LNCAP (cell line): ENCODE results near the gene REXO1.

Experiments
- CTCF ChIP-seq: fragments of 450-650 bp; IDR thresholded peaks from 2 replicates; pipeline ENCODE4 v1.5.1; 2017; ENCODE audit warnings: mild to moderate bottlenecking

REXO1 gene

GRCh38 chr19:1868971-1869370 lies 20.7 kb upstream of the REXO1 start:
- TF ChIP-seq CTCF: no peak

GRCh38 chr19:1867349-1867724 lies 19.1 kb upstream of the REXO1 start:
- TF ChIP-seq CTCF: no peak

GRCh38 chr19:1866693-1867348 lies 18.5 kb upstream of the REXO1 start:
- no peak for TF ChIP-seq CTCF

- no peak for TF ChIP-seq CTCF
Observed at GRCh38 chr19:1865172-1866010, 17.1 kb upstream of the REXO1 start.

- peak; percentile 72 for TF ChIP-seq CTCF
Observed at GRCh38 chr19:1864480-1865171, 16.3 kb upstream of the REXO1 start.

GRCh38 chr19:1863638-1864479 lies 15.6 kb upstream of the REXO1 start:
- TF ChIP-seq CTCF: no peak

- no peak for TF ChIP-seq CTCF
Observed at GRCh38 chr19:1863328-1863637, 15.0 kb upstream of the REXO1 start, which contains the start of gene KLF16. TSS of gene KLF16 (minus strand) at chr19:1863579. CDS start at chr19:1863497, 82 bp downstream.
